ENCODE measurements around the gene DGKB. TPM values are rescaled to one million over a fixed set of nuclear protein-coding genes. Genes with fewer than 3 reads are reported as not detected.

DGKB gene
- polyA plus RNA-seq, 1 donor (not counting 4 experiments of a cell fraction or from before 2014, with no cell fraction given): 0.01 TPM

- H3K4me2 ChIP-seq (ENCODE audit: control insufficient read depth, extremely low read depth, insufficient read depth, low read depth, low read length): no peak overlapping the region
- dilution Hi-C loops (cut with MboI; ENCODE audit: extremely low pct_ligation_motif_present, low sequenced_read_pairs): no loop called here
- H3K36me3 ChIP-seq (ENCODE audit: control insufficient read depth in 2 of 2, extremely low read depth in 1 of 2, insufficient read depth in 2 of 2, low read length in 2 of 2): no peaks in the 10 kb centered on the region
- H3K79me2 ChIP-seq (ENCODE audit: control insufficient read depth, insufficient read depth, low read length): no peaks in the 10 kb centered on the region
- no peaks in the 10 kb centered on the region for H3K9me1 ChIP-seq (ENCODE audit: control insufficient read depth, extremely low read depth, insufficient read depth, low read length)
- no peak overlapping the region for H3K4me3 ChIP-seq (ENCODE audit: control insufficient read depth in 2 of 3, extremely low read depth in 1 of 3, insufficient read depth in 2 of 3, low read depth in 1 of 3, low read length in 3 of 3)
- no peak for DNase-seq (ENCODE audit: low read depth, low spot score)
- H3K27ac ChIP-seq (ENCODE audit: control insufficient read depth, insufficient read depth, low read length): no peak overlapping the region
- TF ChIP-seq EZH2 (IDR thresholded peaks at IDR 0.05; ENCODE audit: low read length) (no peak), CTCF (optimal IDR thresholded peaks at IDR 0.05 in 1 of 3, IDR thresholded peaks at IDR 0.05 in 1 of 3, conservative IDR thresholded peaks at IDR 0.05 in 1 of 3; ENCODE audit: extremely low read depth in 1 of 3, insufficient read depth in 2 of 3, low read length in 3 of 3) (no peak)
- H2AFZ ChIP-seq (ENCODE audit: control insufficient read depth, low read length): no peak overlapping the region
- H3K4me1 ChIP-seq (ENCODE audit: control insufficient read depth, extremely low read depth, insufficient read depth, low read length): no peaks in the 10 kb centered on the region
- H3K9me3 ChIP-seq (ENCODE audit: control insufficient read depth, low read depth, low read length): no peaks in the 10 kb centered on the region
- FAIRE-seq: no peak
- H4K20me1 ChIP-seq (ENCODE audit: control insufficient read depth, extremely low read depth, insufficient read depth, low read length): no peaks in the 10 kb centered on the region
- no peaks in the 10 kb centered on the region for H3K27me3 ChIP-seq (ENCODE audit: control insufficient read depth, extremely low read depth, insufficient read depth, low read length)
- no peak overlapping the region for H3K9ac ChIP-seq (ENCODE audit: control insufficient read depth, extremely low read depth, insufficient read depth, low read length)
Measured at GRCh38 chr7:14206121-14206520, 696.4 kb downstream of the DGKB start.

- FAIRE-seq (no peak), DNase-seq (ENCODE audit: low read depth, low spot score) (no peak)
- H3K4me2 ChIP-seq (ENCODE audit: control insufficient read depth, extremely low read depth, insufficient read depth, low read depth, low read length): no peak overlapping the region
- no peaks in the 10 kb centered on the region for H3K79me2 ChIP-seq (ENCODE audit: control insufficient read depth, insufficient read depth, low read length)
- H3K4me3 ChIP-seq (ENCODE audit: control insufficient read depth in 2 of 3, extremely low read depth in 1 of 3, insufficient read depth in 2 of 3, low read depth in 1 of 3, low read length in 3 of 3): no peak overlapping the region
- H3K27ac ChIP-seq (ENCODE audit: control insufficient read depth, insufficient read depth, low read length): no peak overlapping the region
- TF ChIP-seq EZH2 (IDR thresholded peaks at IDR 0.05; ENCODE audit: low read length): no peak
- no peak for TF ChIP-seq CTCF (optimal IDR thresholded peaks at IDR 0.05 in 1 of 3, IDR thresholded peaks at IDR 0.05 in 1 of 3, conservative IDR thresholded peaks at IDR 0.05 in 1 of 3; ENCODE audit: extremely low read depth in 1 of 3, insufficient read depth in 2 of 3, low read length in 3 of 3)
- no peak overlapping the region for H3K9ac ChIP-seq (ENCODE audit: control insufficient read depth, extremely low read depth, insufficient read depth, low read length)
- no peaks in the 10 kb centered on the region for H3K27me3 ChIP-seq (ENCODE audit: control insufficient read depth, extremely low read depth, insufficient read depth, low read length)
- H3K36me3 ChIP-seq (ENCODE audit: control insufficient read depth in 2 of 2, extremely low read depth in 1 of 2, insufficient read depth in 2 of 2, low read length in 2 of 2): no peaks in the 10 kb centered on the region
- H3K9me1 ChIP-seq (ENCODE audit: control insufficient read depth, extremely low read depth, insufficient read depth, low read length): no peaks in the 10 kb centered on the region
- dilution Hi-C loops (cut with MboI; ENCODE audit: extremely low pct_ligation_motif_present, low sequenced_read_pairs): no loop called here
- H2AFZ ChIP-seq (ENCODE audit: control insufficient read depth, low read length): no peak overlapping the region
- H3K9me3 ChIP-seq (ENCODE audit: control insufficient read depth, low read depth, low read length): no peaks in the 10 kb centered on the region
- no peaks in the 10 kb centered on the region for H4K20me1 ChIP-seq (ENCODE audit: control insufficient read depth, extremely low read depth, insufficient read depth, low read length)
- peaks cover 6% of the 10 kb centered on the region for H3K4me1 ChIP-seq (ENCODE audit: control insufficient read depth, extremely low read depth, insufficient read depth, low read length)
Measured at GRCh38 chr7:14201353-14201752, 701.2 kb downstream of the DGKB start.

Data from keratinocyte (primary cell).